ENCODE measurements around the gene PDXP.

DNA sequence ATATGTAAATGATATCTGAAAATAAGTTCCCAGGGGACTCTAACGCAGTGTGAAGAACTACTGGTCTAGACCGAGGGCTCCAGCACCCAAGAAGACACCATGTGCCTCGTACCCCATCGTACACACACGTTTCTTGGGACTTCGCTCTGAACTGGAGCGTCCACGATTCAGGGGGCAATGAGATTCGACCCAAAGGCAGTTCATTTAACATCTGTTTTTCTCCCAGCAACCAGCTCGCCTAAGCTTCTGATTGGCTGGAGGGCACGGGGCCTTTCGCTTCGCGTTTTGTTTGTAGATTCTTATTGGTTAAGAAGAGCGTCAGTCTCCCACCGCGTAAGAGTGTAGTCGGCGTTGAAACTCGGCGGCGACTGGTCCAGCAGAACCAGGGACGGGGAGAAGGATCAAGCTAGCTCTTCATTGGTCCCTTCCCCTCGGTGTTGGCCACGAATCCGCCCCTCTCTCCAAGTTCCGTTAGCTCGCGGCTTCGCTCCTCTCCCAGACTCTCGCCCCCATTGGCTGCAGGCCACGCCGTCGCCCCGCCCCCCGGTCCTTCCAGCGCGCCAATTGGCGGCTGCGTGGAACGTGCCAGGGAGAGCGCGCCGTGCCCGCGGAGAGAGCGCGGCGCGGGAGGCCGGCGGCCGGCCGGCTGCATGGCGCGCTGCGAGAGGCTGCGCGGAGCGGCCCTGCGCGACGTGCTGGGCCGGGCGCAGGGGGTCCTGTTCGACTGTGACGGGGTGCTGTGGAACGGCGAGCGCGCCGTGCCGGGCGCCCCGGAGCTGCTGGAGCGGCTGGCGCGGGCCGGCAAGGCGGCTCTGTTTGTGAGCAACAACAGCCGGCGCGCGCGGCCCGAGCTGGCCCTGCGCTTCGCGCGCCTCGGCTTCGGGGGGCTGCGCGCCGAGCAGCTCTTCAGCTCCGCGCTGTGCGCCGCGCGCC lies at the start of gene PDXP:
- TF ChIP-seq, protein P1, sequence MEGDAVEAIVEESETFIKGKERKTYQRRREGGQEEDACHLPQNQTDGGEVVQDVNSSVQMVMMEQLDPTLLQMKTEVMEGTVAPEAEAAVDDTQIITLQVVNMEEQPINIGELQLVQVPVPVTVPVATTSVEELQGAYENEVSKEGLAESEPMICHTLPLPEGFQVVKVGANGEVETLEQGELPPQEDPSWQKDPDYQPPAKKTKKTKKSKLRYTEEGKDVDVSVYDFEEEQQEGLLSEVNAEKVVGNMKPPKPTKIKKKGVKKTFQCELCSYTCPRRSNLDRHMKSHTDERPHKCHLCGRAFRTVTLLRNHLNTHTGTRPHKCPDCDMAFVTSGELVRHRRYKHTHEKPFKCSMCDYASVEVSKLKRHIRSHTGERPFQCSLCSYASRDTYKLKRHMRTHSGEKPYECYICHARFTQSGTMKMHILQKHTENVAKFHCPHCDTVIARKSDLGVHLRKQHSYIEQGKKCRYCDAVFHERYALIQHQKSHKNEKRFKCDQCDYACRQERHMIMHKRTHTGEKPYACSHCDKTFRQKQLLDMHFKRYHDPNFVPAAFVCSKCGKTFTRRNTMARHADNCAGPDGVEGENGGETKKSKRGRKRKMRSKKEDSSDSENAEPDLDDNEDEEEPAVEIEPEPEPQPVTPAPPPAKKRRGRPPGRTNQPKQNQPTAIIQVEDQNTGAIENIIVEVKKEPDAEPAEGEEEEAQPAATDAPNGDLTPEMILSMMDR (IDR thresholded peaks at IDR 0.05; ENCODE audit: low read depth, low read length, missing input control): no peak
- TF ChIP-seq YY1 (IDR thresholded peaks at IDR 0.05): peak; percentile 64
- TF ChIP-seq EGR1 (IDR thresholded peaks at IDR 0.05; ENCODE audit: low read depth in 2 of 2): no peak
- TF ChIP-seq, protein P2, sequence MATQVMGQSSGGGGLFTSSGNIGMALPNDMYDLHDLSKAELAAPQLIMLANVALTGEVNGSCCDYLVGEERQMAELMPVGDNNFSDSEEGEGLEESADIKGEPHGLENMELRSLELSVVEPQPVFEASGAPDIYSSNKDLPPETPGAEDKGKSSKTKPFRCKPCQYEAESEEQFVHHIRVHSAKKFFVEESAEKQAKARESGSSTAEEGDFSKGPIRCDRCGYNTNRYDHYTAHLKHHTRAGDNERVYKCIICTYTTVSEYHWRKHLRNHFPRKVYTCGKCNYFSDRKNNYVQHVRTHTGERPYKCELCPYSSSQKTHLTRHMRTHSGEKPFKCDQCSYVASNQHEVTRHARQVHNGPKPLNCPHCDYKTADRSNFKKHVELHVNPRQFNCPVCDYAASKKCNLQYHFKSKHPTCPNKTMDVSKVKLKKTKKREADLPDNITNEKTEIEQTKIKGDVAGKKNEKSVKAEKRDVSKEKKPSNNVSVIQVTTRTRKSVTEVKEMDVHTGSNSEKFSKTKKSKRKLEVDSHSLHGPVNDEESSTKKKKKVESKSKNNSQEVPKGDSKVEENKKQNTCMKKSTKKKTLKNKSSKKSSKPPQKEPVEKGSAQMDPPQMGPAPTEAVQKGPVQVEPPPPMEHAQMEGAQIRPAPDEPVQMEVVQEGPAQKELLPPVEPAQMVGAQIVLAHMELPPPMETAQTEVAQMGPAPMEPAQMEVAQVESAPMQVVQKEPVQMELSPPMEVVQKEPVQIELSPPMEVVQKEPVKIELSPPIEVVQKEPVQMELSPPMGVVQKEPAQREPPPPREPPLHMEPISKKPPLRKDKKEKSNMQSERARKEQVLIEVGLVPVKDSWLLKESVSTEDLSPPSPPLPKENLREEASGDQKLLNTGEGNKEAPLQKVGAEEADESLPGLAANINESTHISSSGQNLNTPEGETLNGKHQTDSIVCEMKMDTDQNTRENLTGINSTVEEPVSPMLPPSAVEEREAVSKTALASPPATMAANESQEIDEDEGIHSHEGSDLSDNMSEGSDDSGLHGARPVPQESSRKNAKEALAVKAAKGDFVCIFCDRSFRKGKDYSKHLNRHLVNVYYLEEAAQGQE (IDR thresholded peaks at IDR 0.05): peak; percentile 60
- TF ChIP-seq RAD21 (IDR thresholded peaks at IDR 0.05): no peak
- peak; percentile 67 to 69 for TF ChIP-seq RXRA (IDR thresholded peaks at IDR 0.05)
- peak; percentile 15 for TF ChIP-seq TAF1 (conservative IDR thresholded peaks at IDR 0.05)
- TF ChIP-seq JUND (IDR thresholded peaks at IDR 0.05): no peak
- TF ChIP-seq FOXA1 (IDR thresholded peaks at IDR 0.05): no peak

Data from liver (tissue), 3 donors.